GM18498 (cell line): ENCODE results near the gene CES4A.
"Not testable (repeated sequence)": the region's sequence is repeated elsewhere in the genome, so short reads cannot be mapped to it uniquely, and the experiment has no call there.

Source experiments
- ATAC-seq: cut with Tn5 transposase; IDR thresholded peaks from one replicate; pipeline ENCODE4 v1.9.1; 2021; ENCODE audit warnings: mild to moderate bottlenecking, moderate library complexity; ENCODE audit not compliant: unreplicated experiment

Gene CES4A

DNA sequence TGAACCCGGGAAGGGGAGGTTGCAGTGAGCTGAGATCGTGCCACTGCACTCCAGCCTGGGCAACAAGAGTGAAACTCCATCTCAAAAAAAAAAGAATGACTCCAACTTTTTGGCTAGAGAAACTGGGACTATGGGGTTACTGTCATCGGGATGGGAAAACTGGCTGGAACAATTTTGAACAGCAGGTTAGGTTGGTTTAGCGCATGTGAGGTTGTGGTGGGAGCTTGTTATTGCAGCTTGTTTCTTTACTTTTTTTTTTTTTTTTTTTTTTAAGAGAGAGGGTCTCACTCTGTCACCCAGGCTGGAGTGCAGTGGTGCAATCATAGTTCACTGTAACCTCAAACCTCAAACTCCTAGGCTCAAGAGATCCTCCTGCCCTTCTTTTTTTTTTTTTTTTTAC lies 53.1 kb downstream of the CES4A start:
- not testable (repeated sequence) for ATAC-seq

- no peak for ATAC-seq
Observed at GRCh38 chr16:67043420-67043819, 55.0 kb downstream of the CES4A start.

DNA sequence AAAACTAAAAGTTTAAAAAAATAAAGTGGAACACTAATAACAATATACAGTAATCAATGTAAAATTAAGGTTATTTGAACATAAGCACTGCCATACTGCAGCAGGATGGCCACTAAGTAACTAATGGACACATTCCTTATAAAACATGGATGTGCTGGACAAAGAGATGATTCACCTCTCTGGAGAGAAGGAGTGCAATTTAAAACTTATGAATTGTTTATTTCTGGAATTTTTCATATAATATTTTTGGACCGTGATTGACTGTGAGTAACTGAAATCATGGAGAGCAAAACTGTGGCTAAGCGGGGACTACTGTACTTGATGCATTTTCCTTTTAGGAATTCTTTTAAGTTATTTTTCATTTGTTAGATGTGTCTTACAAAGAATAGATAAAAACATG lies 62.4 kb downstream of the CES4A start:
- no peak for ATAC-seq

GRCh38 chr16:67052399-67052798 lies 64.0 kb downstream of the CES4A start:
- no peak for ATAC-seq

DNA sequence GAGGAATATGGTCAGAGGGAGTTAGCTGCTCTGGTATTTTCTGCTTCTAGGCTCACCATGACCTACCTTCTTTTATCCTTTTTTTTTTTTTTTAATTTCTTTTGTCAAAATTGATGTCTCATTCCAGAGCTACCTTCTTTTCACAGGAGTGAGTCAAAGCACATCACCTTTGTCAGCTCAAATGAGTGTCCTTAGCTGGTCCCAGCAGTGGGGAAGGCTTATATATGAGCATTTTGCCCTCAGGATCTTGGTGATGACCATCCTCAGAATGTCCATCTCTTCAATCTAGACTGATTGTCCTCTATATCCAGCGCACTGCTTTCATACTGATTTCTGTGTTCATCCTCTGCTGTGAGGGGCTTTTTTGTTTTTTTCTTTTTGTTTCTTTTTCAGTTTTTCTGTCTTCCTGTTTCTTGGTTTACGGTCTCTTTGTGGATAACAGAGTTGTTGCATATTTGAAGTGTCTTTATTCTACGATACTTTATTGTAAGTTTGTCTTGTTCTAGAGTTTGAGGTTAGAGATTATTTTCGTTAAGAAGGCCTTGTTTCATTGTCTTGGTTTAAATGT lies 65.5 kb downstream of the CES4A start:
- no peak for ATAC-seq

DNA sequence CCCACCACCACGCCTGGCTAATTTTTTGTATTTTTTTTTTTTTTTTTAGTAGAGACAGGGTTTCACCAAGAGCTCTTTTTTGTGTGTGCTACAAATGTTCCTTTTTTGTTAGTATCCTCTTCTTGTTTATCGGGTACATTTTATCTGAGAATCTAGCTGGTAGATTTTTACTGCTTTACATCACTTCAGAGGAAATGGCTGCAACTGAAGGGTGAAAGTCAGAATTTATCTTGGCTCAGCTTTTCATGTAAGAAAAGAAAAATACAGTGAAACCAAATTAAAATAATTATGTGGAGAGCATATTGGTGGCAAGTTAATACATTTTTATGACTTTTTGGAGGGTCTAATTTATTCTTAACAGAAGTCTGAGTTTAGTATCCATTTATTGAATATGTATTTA lies 66.5 kb downstream of the CES4A start:
- no peak for ATAC-seq

GRCh38 chr16:67055712-67056487 lies 67.5 kb downstream of the CES4A start:
- ATAC-seq = peak; percentile 45
